Neuron (in vitro differentiated cells): ENCODE measurements around the gene C1QTNF7.

Experiments used
- H2AFZ ChIP-seq: one replicate; pipeline ENCODE4 v1.6.1; 2013; ENCODE audit warnings: low read depth, mild to moderate bottlenecking, inconsistent platforms, low read length, moderate library complexity
- H3K27me3 ChIP-seq: one replicate; pipeline ENCODE4 v1.6.1; 2013; ENCODE audit warnings: low read length; ENCODE audit not compliant: insufficient read depth
- H3K36me3 ChIP-seq: one replicate; pipeline ENCODE4 v1.6.1; 2013; ENCODE audit warnings: low read length; ENCODE audit not compliant: insufficient read depth
- H3K4me1 ChIP-seq: one replicate; pipeline ENCODE4 v1.6.1; 2013; ENCODE audit warnings: low read length; ENCODE audit not compliant: insufficient read depth
- H3K4me3 ChIP-seq: 2 replicates; pipeline ENCODE4 v1.5.1; 2013; ENCODE audit warnings: mild to moderate bottlenecking, low read length, moderate library complexity
- H3K9me3 ChIP-seq: one replicate; pipeline ENCODE4 v1.6.1; 2013; ENCODE audit warnings: low read length

C1QTNF7 gene, protein sequence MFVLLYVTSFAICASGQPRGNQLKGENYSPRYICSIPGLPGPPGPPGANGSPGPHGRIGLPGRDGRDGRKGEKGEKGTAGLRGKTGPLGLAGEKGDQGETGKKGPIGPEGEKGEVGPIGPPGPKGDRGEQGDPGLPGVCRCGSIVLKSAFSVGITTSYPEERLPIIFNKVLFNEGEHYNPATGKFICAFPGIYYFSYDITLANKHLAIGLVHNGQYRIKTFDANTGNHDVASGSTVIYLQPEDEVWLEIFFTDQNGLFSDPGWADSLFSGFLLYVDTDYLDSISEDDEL

DNA sequence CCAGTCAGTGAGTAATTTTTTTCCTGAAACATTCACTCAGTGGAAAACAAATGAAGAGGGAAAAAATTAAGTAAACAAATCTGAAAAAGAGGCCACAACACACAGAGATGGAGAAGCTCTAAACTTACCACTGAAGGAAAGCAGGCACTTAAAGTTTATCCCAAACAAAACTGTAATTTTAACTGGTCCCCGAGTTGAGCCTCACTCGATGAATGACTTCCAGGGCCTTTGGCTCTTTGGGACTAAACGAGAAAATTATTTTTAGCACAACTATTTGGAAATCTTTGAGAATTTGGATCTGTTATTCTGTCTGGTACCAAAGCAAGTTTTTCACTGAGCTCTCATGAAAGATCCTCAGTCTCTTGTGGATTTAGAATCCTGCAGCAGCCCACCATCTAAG, at the start of gene C1QTNF7:
Gene C1QTNF7, plus strand, starts transcription at position 333 of the 400 bp plus-strand sequence. CDS start 7,711 bp downstream, outside the sequence.
- Histone ChIP-seq H3K9me3 (no peaks in the 10 kb centered on the region), H3K4me3 (no peak within 1 kb of the TSS), H2AFZ (no peak within 1 kb of the TSS), H3K27me3 (no peaks in the 10 kb centered on the region), H3K4me1 (no peaks in the 10 kb centered on the region), H3K36me3 (no peaks in the 10 kb centered on the region)

DNA sequence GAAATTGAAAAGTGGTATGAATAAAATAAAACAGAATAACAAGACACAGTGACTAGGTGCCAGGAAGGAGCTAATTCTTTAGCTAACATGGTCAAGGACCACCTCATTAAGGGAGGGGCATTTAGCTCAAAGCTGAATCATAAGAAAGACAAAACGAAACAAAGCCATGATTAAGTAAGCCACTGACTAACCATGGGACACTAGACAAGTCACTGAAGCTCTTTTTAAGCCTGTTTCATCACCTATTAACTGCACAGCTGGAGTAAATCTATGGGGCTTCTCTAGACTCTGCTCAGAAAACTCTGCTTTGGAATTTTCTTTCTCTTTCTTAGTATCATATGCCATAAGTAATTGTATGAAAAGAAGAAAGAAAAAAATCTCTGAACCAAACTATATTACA, 49.8 kb upstream of the C1QTNF7 start:
- Histone ChIP-seq H3K36me3 (no peaks in the 10 kb centered on the region), H2AFZ (no peak overlapping the region), H3K4me3 (no peak overlapping the region), H3K4me1 (peaks cover 9% of the 10 kb centered on the region), H3K27me3 (no peaks in the 10 kb centered on the region), H3K9me3 (no peaks in the 10 kb centered on the region)

DNA sequence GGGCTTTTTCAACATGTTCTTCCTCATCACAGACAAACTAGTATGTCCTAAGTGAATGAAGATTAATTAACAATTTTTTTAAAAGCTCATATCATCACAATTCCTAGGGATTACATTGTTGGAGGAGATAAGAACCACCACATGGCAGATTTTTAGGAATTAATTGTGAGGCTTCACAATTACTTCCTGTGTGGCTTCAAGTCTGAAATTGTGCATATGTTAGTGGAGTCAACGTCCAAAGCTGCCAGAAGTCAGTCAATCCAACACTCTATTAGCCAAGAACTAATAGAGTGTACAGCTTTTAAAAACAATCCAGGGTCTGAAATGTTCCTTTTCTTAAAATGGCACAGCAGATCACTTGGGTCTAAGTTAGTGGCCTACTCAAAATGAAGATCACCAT, 49.3 kb upstream of the C1QTNF7 start:
- Histone ChIP-seq H3K4me3 (no peak overlapping the region), H3K9me3 (no peaks in the 10 kb centered on the region), H3K36me3 (no peaks in the 10 kb centered on the region), H3K4me1 (peaks cover 9% of the 10 kb centered on the region), H3K27me3 (no peaks in the 10 kb centered on the region), H2AFZ (no peak overlapping the region)

DNA sequence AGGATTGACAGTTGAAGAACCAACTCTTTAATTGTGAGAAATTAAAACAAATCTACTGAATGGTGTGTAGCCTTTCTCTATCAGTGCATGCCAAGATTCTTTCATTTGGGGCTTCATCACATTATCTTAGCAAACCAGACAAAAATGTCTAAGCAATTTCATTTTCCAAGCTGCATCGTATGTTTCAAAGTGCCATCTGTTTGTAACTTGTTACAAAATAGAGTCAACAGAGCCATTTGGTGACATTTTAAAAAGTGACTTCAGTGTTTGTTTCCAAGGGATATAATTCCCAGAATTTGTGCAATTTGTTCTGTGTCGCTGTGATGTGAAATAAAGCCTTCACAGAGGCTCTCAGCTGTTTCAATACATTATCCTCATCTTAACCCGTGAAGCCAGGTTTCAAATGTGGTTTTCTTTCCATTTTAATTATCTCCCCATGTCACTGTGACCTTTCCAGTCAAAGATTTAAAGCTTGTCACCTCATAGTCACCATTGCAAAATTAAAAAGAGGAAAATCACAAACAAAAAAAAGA, 46.0 kb upstream of the C1QTNF7 start:
- Histone ChIP-seq H3K9me3 (no peaks in the 10 kb centered on the region), H3K27me3 (no peaks in the 10 kb centered on the region), H3K36me3 (no peaks in the 10 kb centered on the region), H2AFZ (no peak overlapping the region), H3K4me1 (peaks cover 5% of the 10 kb centered on the region), H3K4me3 (no peak overlapping the region)

DNA sequence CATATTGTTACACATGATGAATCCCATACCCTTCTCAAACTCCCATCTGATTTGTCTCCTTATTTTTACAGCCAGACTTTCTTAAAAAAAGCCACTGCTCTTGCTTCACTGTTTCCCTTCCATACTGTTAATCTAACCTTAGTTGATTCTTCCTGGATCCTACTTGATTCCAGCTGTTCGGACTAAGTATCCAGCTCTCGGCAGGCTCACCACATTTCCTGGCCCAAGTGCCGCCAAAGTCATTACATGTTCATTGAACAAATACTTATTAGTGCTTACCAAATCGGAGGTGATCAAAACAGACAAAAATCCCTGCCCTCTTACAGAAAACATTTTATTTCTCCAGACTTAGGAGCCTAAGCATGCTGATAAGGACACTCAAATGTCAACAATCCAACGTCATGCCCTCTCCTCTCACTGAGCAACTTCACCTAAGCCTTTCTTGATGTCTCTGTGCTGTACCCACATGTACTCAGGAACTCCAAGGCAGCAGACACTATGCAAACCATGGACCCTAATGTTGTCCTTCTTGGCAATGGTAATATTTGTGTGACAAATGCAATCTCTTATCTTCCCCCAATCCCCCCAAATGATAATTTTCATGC, 45.1 kb upstream of the C1QTNF7 start:
- Histone ChIP-seq H3K9me3 (no peaks in the 10 kb centered on the region), H2AFZ (no peak overlapping the region), H3K4me1 (peaks cover 2% of the 10 kb centered on the region)

DNA sequence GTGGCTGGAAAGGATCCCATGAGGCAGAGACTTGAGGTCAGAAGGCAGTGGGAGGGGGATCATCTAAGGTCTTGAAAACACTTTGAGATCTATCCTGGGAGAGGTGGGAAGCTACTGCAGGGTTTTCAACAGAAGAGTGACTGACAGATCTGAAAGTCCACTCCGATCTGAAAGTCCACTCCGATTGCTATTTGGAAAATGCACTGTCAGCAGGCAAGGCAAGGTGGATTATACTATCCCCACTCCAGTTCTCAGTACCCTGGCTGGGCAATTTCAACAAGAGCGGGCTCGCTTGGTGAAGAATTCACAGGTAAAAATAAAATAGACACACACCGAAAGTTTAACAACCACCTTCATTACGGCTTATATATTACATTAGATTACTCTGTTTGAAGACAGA, 42.3 kb upstream of the C1QTNF7 start:
- H3K36me3 ChIP-seq: no peaks in the 10 kb centered on the region
- H3K9me3 ChIP-seq: no peaks in the 10 kb centered on the region
- no peak overlapping the region for H3K4me3 ChIP-seq
- no peak overlapping the region for H2AFZ ChIP-seq
- peaks cover 2% of the 10 kb centered on the region for H3K4me1 ChIP-seq
- no peaks in the 10 kb centered on the region for H3K27me3 ChIP-seq

More for the DNA sequence above, 45.1 kb upstream of the C1QTNF7 start:
- Histone ChIP-seq H3K36me3 (no peaks in the 10 kb centered on the region), H3K4me3 (no peak overlapping the region), H3K27me3 (no peaks in the 10 kb centered on the region)

DNA sequence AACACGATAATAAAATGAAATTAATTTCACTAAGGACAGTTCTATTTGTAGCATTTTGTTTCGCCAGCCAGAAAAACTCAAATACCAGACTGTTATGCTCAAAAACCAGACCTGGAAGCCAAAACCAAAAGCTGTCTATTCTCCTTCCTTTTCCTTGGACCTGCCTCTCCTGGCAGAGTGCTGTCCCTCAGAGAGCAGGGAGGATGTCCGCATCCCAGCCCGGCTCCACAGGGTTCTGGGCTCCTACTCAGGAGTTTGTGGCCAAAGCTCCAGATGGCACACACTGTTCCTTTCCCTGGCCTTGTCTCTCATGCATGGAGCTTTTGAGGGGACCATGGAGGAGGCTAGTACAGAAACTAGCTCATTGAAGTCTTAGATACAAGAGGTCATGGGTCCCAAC, 41.9 kb upstream of the C1QTNF7 start:
- no peaks in the 10 kb centered on the region for H3K9me3 ChIP-seq
- no peaks in the 10 kb centered on the region for H3K27me3 ChIP-seq
- H3K36me3 ChIP-seq: no peaks in the 10 kb centered on the region
- H3K4me3 ChIP-seq: no peak overlapping the region
- peaks cover 2% of the 10 kb centered on the region for H3K4me1 ChIP-seq
- no peak overlapping the region for H2AFZ ChIP-seq

DNA sequence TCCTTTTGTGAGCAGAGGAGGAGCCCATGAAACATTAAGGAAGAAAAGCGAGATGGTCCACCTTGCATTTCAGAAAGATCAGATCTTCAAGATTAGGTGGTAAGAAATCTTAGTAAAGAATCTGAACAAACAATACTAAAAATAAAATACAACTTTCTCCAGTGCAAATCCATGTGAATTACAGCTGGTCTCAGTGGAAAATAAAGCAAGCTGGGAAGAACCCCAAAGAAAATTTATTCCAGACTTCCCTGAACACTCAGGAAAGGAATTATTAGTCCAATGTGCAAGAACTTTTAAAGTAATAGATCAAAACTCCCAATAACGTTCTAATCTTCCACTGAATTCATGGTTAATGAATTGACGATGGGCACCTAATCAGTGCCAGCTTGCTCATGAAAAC, 37.3 kb upstream of the C1QTNF7 start:
- Histone ChIP-seq H3K27me3 (no peaks in the 10 kb centered on the region), H3K4me3 (no peak overlapping the region), H3K9me3 (no peaks in the 10 kb centered on the region)

DNA sequence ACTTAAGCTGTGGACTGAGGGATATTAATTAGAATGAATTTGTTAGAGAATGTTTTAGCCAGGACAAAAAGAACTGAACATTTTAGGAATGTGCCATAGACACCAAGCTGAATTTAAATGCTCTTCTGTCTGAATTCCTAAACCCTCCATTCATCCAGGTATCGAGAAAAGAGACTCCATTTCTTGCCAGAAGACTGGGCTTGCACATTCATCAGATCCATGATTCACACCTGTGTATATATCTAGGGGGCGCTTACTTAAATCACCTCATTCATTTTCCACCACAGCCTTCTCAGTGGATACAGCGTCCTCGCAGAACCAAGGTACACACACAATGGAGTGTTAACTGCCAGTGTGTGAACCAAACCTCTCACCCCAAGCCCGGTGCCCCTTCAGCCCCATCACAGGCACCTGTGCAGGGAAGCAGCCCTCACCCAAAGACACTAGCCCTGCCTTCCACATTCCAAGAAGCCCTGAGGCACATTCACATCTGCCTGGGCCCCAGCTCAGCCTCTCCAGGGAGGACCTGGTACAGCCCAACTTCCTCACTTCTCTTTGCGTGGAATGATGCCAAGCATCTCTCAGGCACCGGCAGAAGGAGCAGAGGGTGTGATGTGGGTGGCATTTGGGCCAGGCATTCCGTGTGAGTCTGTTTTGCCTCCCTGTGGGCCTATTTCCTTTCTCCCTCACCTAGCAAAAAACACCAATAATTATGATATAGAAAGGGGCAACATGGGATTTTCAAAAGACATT, 35.6 kb upstream of the C1QTNF7 start:
- Histone ChIP-seq H3K4me1 (no peaks in the 10 kb centered on the region), H3K27me3 (no peaks in the 10 kb centered on the region), H2AFZ (no peak overlapping the region), H3K4me3 (no peak overlapping the region), H3K9me3 (no peaks in the 10 kb centered on the region), H3K36me3 (no peaks in the 10 kb centered on the region)

More for the DNA sequence above, 37.3 kb upstream of the C1QTNF7 start:
- H2AFZ ChIP-seq: no peak overlapping the region
- H3K4me1 ChIP-seq: no peaks in the 10 kb centered on the region
- H3K36me3 ChIP-seq: no peaks in the 10 kb centered on the region

DNA sequence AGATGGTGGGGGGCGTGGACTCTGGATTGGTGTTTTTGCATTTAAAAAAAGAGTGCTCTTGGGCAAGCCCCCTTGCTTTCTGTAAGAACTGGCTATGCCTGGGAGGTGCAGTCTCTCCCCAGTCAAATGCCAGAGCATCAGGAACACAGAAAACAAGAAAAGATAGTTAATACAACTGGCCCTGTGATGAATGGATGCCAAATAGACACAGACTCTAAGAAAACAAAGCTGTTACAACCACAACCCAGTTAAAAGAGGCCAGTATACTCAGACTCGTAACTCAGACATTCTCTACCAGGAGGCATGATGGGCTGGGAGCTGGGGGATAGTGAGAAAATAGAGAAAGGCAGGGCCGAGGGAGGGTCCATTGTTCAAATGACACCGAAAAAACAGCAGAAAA, 32.5 kb upstream of the C1QTNF7 start:
- Histone ChIP-seq H3K36me3 (no peaks in the 10 kb centered on the region), H3K9me3 (no peaks in the 10 kb centered on the region), H2AFZ (no peak overlapping the region), H3K4me3 (no peak overlapping the region), H3K27me3 (no peaks in the 10 kb centered on the region), H3K4me1 (no peaks in the 10 kb centered on the region)

DNA sequence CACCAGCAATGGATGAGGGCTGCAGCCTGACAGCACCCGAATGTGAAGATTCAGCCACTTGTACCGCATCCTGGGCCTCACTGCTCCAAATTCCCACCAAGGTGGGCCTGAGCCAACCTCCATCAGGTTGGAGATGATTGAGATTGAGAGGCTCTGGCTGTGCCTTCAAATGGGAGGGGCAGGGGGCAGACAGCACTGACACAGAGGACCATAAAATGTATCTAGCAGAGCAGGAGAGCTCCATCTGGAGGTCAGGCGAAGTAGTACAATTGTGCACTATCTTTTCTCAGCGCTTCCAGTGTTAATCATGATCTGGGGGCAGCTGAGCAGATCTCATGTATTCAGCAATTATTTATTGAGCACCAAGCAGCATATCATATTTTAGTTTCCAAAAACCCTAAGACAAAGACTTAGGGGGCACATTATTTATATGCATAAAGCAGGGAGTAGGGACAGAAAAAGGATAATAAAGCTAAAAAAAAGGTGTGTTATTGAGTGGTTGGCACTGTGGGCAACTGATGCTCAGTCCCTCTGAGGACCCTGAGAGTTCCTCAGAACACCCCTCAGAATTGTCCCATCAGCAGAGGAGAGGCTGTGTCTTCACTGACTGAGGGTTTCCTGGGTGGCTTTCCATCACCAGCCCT, 31.6 kb upstream of the C1QTNF7 start:
- Histone ChIP-seq H3K27me3 (no peaks in the 10 kb centered on the region), H3K36me3 (no peaks in the 10 kb centered on the region), H2AFZ (no peak overlapping the region), H3K4me1 (no peaks in the 10 kb centered on the region), H3K9me3 (no peaks in the 10 kb centered on the region), H3K4me3 (no peak overlapping the region)

DNA sequence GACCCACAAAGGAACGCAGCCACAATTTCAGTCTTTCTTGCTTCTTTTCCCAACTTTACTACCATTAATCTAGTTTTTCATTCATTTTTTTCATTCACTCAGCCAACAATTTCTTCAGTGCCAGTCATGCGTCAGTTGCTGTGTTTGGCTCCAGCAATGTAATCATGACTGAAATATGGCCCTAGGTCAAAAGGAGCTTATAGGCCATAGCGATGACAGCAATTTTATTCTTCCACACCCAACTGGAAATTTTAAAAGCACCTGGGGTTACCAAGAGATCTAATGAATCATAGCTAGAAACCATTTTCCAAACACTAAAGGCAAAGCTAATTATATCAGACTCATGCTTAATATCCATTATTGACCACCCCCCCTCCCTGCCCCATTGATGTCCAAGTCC, 29.8 kb upstream of the C1QTNF7 start:
- Histone ChIP-seq H3K27me3 (no peaks in the 10 kb centered on the region), H3K4me3 (no peak overlapping the region), H3K36me3 (no peaks in the 10 kb centered on the region), H3K4me1 (no peaks in the 10 kb centered on the region), H3K9me3 (no peaks in the 10 kb centered on the region), H2AFZ (no peak overlapping the region)

DNA sequence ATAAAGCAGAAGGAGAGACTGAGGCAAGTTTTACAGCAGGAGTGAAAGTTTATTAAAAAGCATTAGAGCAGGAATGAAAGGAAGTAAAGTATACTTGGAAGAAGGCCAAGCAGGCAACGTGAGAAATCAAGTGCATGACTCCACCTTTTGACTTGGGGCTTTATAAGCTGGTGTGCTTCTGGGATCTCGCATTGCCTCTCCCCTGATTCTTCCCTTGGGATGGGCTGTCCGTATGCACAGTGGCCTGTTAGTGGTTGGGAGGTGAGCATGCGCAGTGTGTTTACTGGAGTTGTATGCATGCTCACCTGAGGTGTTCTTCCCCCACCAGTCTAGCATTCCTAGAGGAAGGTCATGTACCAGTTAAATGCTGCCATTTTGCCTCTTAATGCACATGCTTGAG, 29.1 kb upstream of the C1QTNF7 start:
- H3K4me1 ChIP-seq: no peaks in the 10 kb centered on the region
- no peaks in the 10 kb centered on the region for H3K36me3 ChIP-seq
- no peak overlapping the region for H3K4me3 ChIP-seq
- H3K9me3 ChIP-seq: no peaks in the 10 kb centered on the region
- no peaks in the 10 kb centered on the region for H3K27me3 ChIP-seq
- H2AFZ ChIP-seq: no peak overlapping the region
